Measurements from ENCODE around the gene GSTK1. TPM values are rescaled to one million over a fixed set of nuclear protein-coding genes. Genes with fewer than 3 reads are reported as not detected.

Gene GSTK1
- total RNA-seq = 66.9 and 81.5 TPM in 2 replicates

DNA sequence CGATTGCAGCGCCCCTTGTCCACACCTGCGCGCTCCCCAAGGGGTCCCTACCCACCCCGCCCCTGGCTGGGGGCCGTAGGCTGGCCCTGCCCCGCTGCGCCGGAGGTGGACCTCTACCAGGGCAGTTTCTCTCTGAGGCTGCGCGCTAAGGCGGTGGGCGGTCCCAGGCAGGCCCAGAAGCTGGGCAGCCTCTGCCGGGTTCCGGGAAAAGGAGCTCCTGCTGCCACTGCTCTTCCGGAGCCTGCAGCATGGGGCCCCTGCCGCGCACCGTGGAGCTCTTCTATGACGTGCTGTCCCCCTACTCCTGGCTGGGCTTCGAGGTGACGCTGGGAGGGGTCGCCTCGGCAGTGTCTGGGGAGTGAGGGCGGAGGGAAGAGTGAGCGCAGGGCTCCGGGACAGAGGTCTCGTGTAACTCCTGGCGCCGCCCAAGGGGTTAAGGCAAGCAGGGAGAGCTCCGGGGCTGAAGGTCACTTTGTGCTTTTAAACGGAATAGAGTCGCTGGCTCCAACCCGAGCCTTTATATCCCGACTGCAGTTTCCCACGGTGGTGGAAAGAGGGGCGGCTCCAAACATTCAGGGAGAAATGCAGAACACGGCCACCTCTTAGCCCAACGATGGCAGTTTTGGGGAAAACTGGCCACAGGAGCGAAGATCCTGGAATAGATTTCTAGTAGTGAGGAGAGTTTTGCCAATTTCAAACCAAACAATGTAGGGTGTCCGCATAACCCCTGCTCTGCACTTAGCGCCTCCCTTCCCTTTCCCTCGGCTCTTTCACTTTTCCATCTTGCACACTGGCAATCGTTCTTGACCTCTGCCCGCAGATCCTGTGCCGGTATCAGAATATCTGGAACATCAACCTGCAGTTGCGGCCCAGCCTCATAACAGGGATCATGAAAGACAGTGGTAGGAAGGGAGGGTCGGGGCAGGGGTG lies at the start of gene GSTK1:
TSS of gene GSTK1 (plus strand) at position 176 of the 930 bp plus-strand sequence. CDS start at position 249, 73 bp downstream.

GRCh38 chr7:143221737-143222136 lies 41.5 kb upstream of the GSTK1 start, which contains the start of gene TAS2R40:
TAS2R40 (plus strand) TSS chr7:143222037; CDS start chr7:143222079, 42 bp downstream.

GRCh38 chr7:143284591-143285469 lies 21.6 kb downstream of the GSTK1 start, which contains the start of gene TMEM139:
TMEM139 (plus strand) TSS chr7:143284958; CDS start chr7:143285958, 1,000 bp downstream.

DNA sequence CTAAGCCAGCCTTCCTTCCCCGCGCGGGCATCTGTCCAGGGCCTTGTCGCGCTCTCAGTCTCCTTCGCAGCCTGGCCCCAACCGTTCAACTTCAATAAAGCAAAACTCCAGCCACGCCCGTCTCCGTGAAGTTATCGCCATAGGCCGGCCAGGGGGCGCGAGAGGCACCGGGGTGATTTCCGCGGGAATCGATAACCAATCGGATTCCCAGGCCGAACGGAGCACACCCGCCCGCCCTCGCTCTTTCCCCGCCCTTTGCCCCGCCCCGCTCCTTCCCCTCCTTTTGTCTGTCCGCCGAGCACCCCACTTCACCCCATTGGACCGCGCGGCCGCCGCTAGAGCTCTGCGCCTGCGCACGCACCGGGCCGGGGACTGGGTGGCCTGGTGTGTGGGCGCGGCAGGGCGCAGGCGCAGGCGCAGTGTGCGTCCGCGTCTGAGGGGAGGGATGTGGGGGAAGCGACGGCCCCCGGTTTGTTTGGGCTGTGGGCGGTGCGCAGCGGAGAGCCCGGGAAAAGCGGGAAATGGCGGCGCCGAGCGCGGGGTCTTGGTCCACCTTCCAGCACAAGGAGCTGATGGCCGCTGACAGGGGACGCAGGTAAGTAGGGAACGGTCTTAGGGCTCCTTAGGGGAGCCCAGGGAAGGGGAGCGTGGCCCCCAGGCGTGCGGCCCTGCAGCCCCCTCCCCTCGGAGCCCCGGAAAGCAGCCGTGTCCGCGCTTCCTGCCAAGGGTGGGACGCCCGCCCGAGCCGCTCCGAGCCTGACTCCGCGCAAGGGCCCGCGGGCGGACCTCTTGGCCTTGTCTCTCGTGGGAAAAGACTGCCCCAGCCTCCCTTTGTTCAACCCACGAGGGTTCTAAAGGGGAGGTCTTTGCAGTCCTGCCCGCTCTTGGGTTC lies 24.9 kb downstream of the GSTK1 start, which contains the start of gene CASP2:
TSS of gene CASP2 (plus strand) at position 417 of the 892 bp plus-strand sequence. CDS start at position 522, 105 bp downstream.

DNA sequence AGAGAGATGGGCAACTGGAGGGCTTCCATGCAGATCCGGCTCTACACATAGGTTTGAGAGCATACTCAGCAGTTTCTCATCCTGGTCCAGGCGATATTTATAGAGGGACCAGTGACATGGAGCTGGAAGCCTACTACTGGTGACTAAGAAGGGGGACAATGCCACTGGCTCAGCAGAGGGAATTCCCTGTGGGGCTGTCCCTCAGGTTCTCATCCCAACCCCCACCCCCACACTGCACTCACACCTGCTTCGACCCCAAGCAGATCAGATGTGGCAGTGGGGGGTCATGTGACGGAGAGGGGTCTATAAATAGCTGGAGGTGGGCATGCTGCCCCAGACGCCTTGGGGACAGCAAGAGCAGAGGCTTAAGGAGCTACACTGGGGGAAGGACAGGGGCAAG lies 52.5 kb downstream of the GSTK1 start, which contains the start of gene CLCN1:
TSS of gene CLCN1 (plus strand) at position 336 of the 400 bp plus-strand sequence. CDS start 102 bp downstream, outside the sequence.

Other genes with a start within 250 kb of the GSTK1 start
- not detected in 2 replicates for gene OR9A2, start 236.3 kb upstream of the GSTK1 start, total RNA-seq
- gene OR6V1, start 211.1 kb upstream of the GSTK1 start, total RNA-seq = not detected in 2 replicates
- not detected in 2 replicates for gene PIP, start 131.4 kb upstream of the GSTK1 start, total RNA-seq
- not detected in 2 replicates for gene TAS2R39, start 80.0 kb upstream of the GSTK1 start, total RNA-seq
- not detected in 2 replicates for gene TAS2R40, start 41.4 kb upstream of the GSTK1 start, total RNA-seq
- not detected in 2 replicates for gene TMEM139, start 21.5 kb downstream of the GSTK1 start, total RNA-seq
- gene CASP2, start 24.9 kb downstream of the GSTK1 start, total RNA-seq = 13.7 and 17.4 TPM in 2 replicates
- gene CLCN1, start 52.7 kb downstream of the GSTK1 start, total RNA-seq = not detected in 2 replicates
- gene FAM131B, start 99.3 kb downstream of the GSTK1 start, total RNA-seq = 0.09 and 0.11 TPM in 2 replicates
- 10.4 and 11.5 TPM in 2 replicates for gene ZYX, start 117.9 kb downstream of the GSTK1 start, total RNA-seq
- 0.11 and 0.17 TPM in 2 replicates for gene EPHA1, start 145.4 kb downstream of the GSTK1 start, total RNA-seq
- not detected in 2 replicates for gene TAS2R60, start 180.0 kb downstream of the GSTK1 start, total RNA-seq
- not detected in 2 replicates for gene TAS2R41, start 214.4 kb downstream of the GSTK1 start, total RNA-seq

Measured in dermis lymphatic vessel endothelial cell (primary cell).